ENCODE results near the gene SIPA1L3. TPM values are rescaled to one million over a fixed set of nuclear protein-coding genes. Genes with fewer than 3 reads are reported as not detected.

The SIPA1L3 gene
- total RNA-seq, 6 donors from 2014 or later, result 57.3 to 91.6 (median 69.4) TPM

GRCh38 chr19:37885392-37885791 is 21.6 kb upstream of the SIPA1L3 start:
- Histone ChIP-seq H3K4me1 (no peaks in the 10 kb centered on the region), H3K27me3 (no peaks in the 10 kb centered on the region), H3K27ac (no peak overlapping the region), H3K9me3 (peaks cover 0 to 4% (median 0%) of the 10 kb centered on the region in 4 donors), H3K4me3 (no peak overlapping the region), H3K36me3 (no peaks in the 10 kb centered on the region)
- 88 to 100% methylated on average over 1 of the region's 1 CpG for WGBS, 2 donors
- TF ChIP-seq POLR2A (IDR thresholded peaks at IDR 0.05), result no peak
- no peak for TF ChIP-seq EP300 (IDR thresholded peaks at IDR 0.05)
- TF ChIP-seq CTCF (IDR thresholded peaks at IDR 0.05), result no peak
- no peak for TF ChIP-seq POLR2AphosphoS5 (IDR thresholded peaks at IDR 0.05)
- ATAC-seq (ENCODE audit: low FRiP score in 2 of 2) (no peak), DNase-seq (no peak)

GRCh38 chr19:37886571-37886970 is 20.4 kb upstream of the SIPA1L3 start:
- Histone ChIP-seq H3K27me3 (no peaks in the 10 kb centered on the region), H3K36me3 (no peaks in the 10 kb centered on the region), H3K4me3 (no peak overlapping the region), H3K9me3 (peaks cover 0 to 4% (median 0%) of the 10 kb centered on the region in 4 donors), H3K4me1 (no peaks in the 10 kb centered on the region), H3K27ac (no peak overlapping the region)
- DNase-seq (no peak), ATAC-seq (ENCODE audit: low FRiP score in 2 of 2) (no peak)
- WGBS, 2 donors, result 77 to 85% methylated on average over 1 of the region's 1 CpG
- TF ChIP-seq EP300 (IDR thresholded peaks at IDR 0.05) (no peak), POLR2A (IDR thresholded peaks at IDR 0.05) (no peak), CTCF (IDR thresholded peaks at IDR 0.05) (no peak), POLR2AphosphoS5 (IDR thresholded peaks at IDR 0.05) (no peak)

- ATAC-seq (ENCODE audit: low FRiP score in 2 of 2) (no peak), DNase-seq (no peak)
- Histone ChIP-seq H3K9me3 (no peaks in the 10 kb centered on the region), H3K36me3 (no peaks in the 10 kb centered on the region), H3K4me1 (no peaks in the 10 kb centered on the region), H3K27ac (no peak overlapping the region), H3K4me3 (no peak overlapping the region), H3K27me3 (no peaks in the 10 kb centered on the region)
- WGBS, 2 donors, result 76 to 91% methylated on average over 6 to 10 of the region's 11 CpGs
- TF ChIP-seq POLR2A (IDR thresholded peaks at IDR 0.05) (no peak), POLR2AphosphoS5 (IDR thresholded peaks at IDR 0.05) (no peak), CTCF (IDR thresholded peaks at IDR 0.05) (no peak), EP300 (IDR thresholded peaks at IDR 0.05) (no peak)
These were observed 13.0 kb upstream of the SIPA1L3 start for GRCh38 chr19:37893845-37894575.

GRCh38 chr19:37896180-37896579 is 10.8 kb upstream of the SIPA1L3 start:
- WGBS, 2 donors, result 80 to 83% methylated on average over 8 of the region's 8 CpGs
- no peaks in the 10 kb centered on the region for H3K4me1 ChIP-seq
- TF ChIP-seq POLR2AphosphoS5 (IDR thresholded peaks at IDR 0.05) (no peak), POLR2A (IDR thresholded peaks at IDR 0.05) (no peak), EP300 (IDR thresholded peaks at IDR 0.05) (no peak), CTCF (IDR thresholded peaks at IDR 0.05) (no peak)
- H3K27me3 ChIP-seq, result no peaks in the 10 kb centered on the region
- H3K9me3 ChIP-seq, result no peaks in the 10 kb centered on the region
- ATAC-seq (ENCODE audit: low FRiP score in 2 of 2) (no peak), DNase-seq (no peak)
- no peak overlapping the region for H3K4me3 ChIP-seq
- H3K27ac ChIP-seq, result no peak overlapping the region
- no peaks in the 10 kb centered on the region for H3K36me3 ChIP-seq

DNA sequence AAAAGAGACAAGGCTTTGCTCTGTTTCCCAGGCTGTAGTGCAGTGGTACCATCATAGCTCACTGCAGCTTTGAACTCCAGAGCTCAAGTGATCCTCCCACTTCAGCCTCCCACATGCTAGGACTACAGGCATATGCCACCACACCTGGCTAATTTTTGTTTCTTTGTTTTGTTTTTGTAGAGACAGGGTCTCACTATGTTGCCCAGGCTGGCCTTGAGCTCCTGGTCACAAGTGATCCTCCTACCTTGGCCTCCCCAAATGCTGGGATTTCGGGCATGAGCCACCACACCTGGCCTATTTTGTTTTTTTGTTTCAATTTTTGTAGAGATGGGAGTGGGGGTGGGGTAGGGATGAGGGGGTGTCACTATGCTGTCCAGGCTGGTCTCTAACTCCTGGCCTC is 7.6 kb upstream of the SIPA1L3 start:
- Histone ChIP-seq H3K4me1 (no peaks in the 10 kb centered on the region), H3K27ac (no peak overlapping the region), H3K27me3 (no peaks in the 10 kb centered on the region), H3K9me3 (no peaks in the 10 kb centered on the region), H3K4me3 (no peak overlapping the region), H3K36me3 (no peaks in the 10 kb centered on the region)
- TF ChIP-seq EP300 (IDR thresholded peaks at IDR 0.05) (no peak), POLR2A (IDR thresholded peaks at IDR 0.05) (no peak), POLR2AphosphoS5 (IDR thresholded peaks at IDR 0.05) (no peak), CTCF (IDR thresholded peaks at IDR 0.05) (no peak)
- no peak for DNase-seq
- WGBS, 2 donors, result 88 to 91% methylated on average over 1 of the region's 1 CpG
- ATAC-seq (ENCODE audit: low FRiP score in 2 of 2), result no peak

Measured in upper lobe of left lung (tissue), 6 donors.